Uterus (tissue), 4 donors: ENCODE data around the gene IREB2. TPM values are rescaled to one million over a fixed set of nuclear protein-coding genes. Genes with fewer than 3 reads are reported as not detected.
A peak's percentile ranks its signal among the peaks of the same experiment; 100 is the strongest.

Source experiments
- DNase-seq, 2 donors: peaks; one replicate each; pipeline ENCODE4 v3.0.0-alpha.2; 2019 to 2020
- H3K27ac ChIP-seq, 2 donors: fragments of 200-600 bp; sonication (generic); 1 replicate in 1 of 2; 2 replicates in 1 of 2; pipeline ENCODE4 v1.5.1; 2016 to 2018
- H3K27me3 ChIP-seq, 2 donors: fragments of 200-600 bp; sonication (generic); one replicate each; pipeline ENCODE4 v1.5.1; 2018 to 2019; ENCODE audit warnings: control low read depth in 1 of 2
- H3K36me3 ChIP-seq, 2 donors: fragments of 200-600 bp; sonication (generic); one replicate each; pipeline ENCODE4 v1.5.1; 2019; ENCODE audit warnings: control low read depth in 1 of 2
- H3K4me1 ChIP-seq, 2 donors: fragments of 200-600 bp; sonication (generic); one replicate each; pipeline ENCODE4 v1.5.1; 2018 to 2019; ENCODE audit warnings: control low read depth in 1 of 2
- H3K4me3 ChIP-seq, 2 donors: fragments of 200-600 bp; sonication (generic); 1 replicate in 1 of 2; 2 replicates in 1 of 2; pipeline ENCODE4 v1.5.1; 2018 to 2019; ENCODE audit warnings: mild to moderate bottlenecking in 1 of 2
- H3K9me3 ChIP-seq, 2 donors: fragments of 200-600 bp; sonication (generic); one replicate each; pipeline ENCODE4 v1.5.1; 2019; ENCODE audit warnings: control low read depth in 1 of 2
- POLR2A ChIP-seq, 2 donors: fragments of 450-650 bp; IDR thresholded peaks; one replicate each; pipeline ENCODE4 v1.6.1; 2016; ENCODE audit warnings: antibody characterized with exemption in 2 of 2, mild to moderate bottlenecking in 1 of 2, moderate library complexity in 1 of 2
- intact Hi-C: fragments of 100-400 bp; cut with DNase I; formaldehyde crosslinking; loops from one replicate; pipeline ENCODE4 v1.15.1; 2023; ENCODE audit warnings: low total_unique reads
- total RNA-seq, 4 donors: library from RNA; depleted of rRNA in 3 of 4; stranded (reverse); fragments of >200 nt in 3 of 4; gene quantifications; one replicate each; pipeline versions ENCODE4 v1.1.0 to v1.2.4, GENCODE V29; 2014 to 2023
- TF ChIP-seq, protein P1 (sequence below), 4 experiments: fragments of 200-600 bp in 2 of 4; fragments of 450-650 bp in 2 of 4; sonication (generic) in 2 of 4; IDR thresholded peaks; one replicate each; pipeline ENCODE4 v1.5.1; 2016 to 2019; ENCODE audit warnings: antibody characterized with exemption in 4 of 4, mild to moderate bottlenecking in 2 of 4, moderate library complexity in 1 of 4
- donor health status: DM: yes; HTN: yes; CAD: no.

The IREB2 gene
- total RNA-seq, 4 donors from 2014 or later: 15.1 to 81.7 (median 51.4) TPM

- TF ChIP-seq, protein P1, sequence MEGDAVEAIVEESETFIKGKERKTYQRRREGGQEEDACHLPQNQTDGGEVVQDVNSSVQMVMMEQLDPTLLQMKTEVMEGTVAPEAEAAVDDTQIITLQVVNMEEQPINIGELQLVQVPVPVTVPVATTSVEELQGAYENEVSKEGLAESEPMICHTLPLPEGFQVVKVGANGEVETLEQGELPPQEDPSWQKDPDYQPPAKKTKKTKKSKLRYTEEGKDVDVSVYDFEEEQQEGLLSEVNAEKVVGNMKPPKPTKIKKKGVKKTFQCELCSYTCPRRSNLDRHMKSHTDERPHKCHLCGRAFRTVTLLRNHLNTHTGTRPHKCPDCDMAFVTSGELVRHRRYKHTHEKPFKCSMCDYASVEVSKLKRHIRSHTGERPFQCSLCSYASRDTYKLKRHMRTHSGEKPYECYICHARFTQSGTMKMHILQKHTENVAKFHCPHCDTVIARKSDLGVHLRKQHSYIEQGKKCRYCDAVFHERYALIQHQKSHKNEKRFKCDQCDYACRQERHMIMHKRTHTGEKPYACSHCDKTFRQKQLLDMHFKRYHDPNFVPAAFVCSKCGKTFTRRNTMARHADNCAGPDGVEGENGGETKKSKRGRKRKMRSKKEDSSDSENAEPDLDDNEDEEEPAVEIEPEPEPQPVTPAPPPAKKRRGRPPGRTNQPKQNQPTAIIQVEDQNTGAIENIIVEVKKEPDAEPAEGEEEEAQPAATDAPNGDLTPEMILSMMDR (IDR thresholded peaks at IDR 0.05): peak in 2 of 4 experiments; percentile 36 to 38
- TF ChIP-seq POLR2A (IDR thresholded peaks at IDR 0.05): peak; percentile 54 to 83
- Histone ChIP-seq H3K4me1 (peaks cover 0 to 5% of the 10 kb centered on the region in 2 donors), H3K27ac (peak within 1 kb of the TSS; percentile 94 to 95), H3K27me3 (no peaks in the 10 kb centered on the region), H3K9me3 (no peaks in the 10 kb centered on the region), H3K36me3 (no peaks in the 10 kb centered on the region), H3K4me3 (peak within 1 kb of the TSS; percentile 56 to 76)
- intact Hi-C loops: no loop called here
- peak; percentile 91 for DNase-seq
Observed at GRCh38 chr15:78540141-78540870, 102.3 kb downstream of the IREB2 start, which contains the start of gene PSMA4. PSMA4 (plus strand) TSS chr15:78540444; CDS start chr15:78541928, 1,484 bp downstream.

GRCh38 chr15:78540871-78541743 lies 103.1 kb downstream of the IREB2 start:
- Histone ChIP-seq H3K4me3 (peak overlapping the region; percentile 56 to 76), H3K36me3 (no peaks in the 10 kb centered on the region), H3K27ac (peak overlapping the region; percentile 94 to 95), H3K27me3 (no peaks in the 10 kb centered on the region), H3K9me3 (no peaks in the 10 kb centered on the region), H3K4me1 (peaks cover 0 to 5% of the 10 kb centered on the region in 2 donors)
- DNase-seq: no peak
- TF ChIP-seq POLR2A (IDR thresholded peaks at IDR 0.05): no peak
- TF ChIP-seq, protein P1 (IDR thresholded peaks at IDR 0.05): no peak
- intact Hi-C loops: no loop called here

DNA sequence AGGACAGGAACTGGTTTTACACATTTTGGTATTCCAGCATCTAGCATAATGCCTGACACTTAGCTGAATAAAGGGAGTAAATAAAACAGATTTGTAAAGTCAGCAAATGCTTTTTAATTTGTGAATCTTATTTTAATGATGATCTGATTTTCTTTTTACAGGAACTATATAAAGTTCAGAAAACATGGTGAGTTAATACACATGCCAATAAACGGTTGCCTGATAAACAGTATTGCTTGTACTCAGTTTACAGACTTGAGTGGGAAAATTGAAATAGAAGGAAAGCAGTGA lies 103.7 kb downstream of the IREB2 start:
- Histone ChIP-seq H3K36me3 (no peaks in the 10 kb centered on the region), H3K4me1 (peaks cover 0 to 5% of the 10 kb centered on the region in 2 donors), H3K4me3 (peak overlapping the region in 1 of 2 donors; percentile 56), H3K9me3 (no peaks in the 10 kb centered on the region), H3K27ac (no peak overlapping the region), H3K27me3 (no peaks in the 10 kb centered on the region)
- DNase-seq: no peak
- TF ChIP-seq POLR2A (IDR thresholded peaks at IDR 0.05): no peak
- TF ChIP-seq, protein P1 (IDR thresholded peaks at IDR 0.05): no peak
- intact Hi-C loops: no loop called here

- Histone ChIP-seq H3K9me3 (no peaks in the 10 kb centered on the region), H3K27me3 (no peaks in the 10 kb centered on the region), H3K27ac (no peak overlapping the region), H3K4me3 (no peak overlapping the region), H3K36me3 (no peaks in the 10 kb centered on the region), H3K4me1 (peaks cover 0 to 5% of the 10 kb centered on the region in 2 donors)
- intact Hi-C loops: no loop called here
- TF ChIP-seq, protein P1 (IDR thresholded peaks at IDR 0.05): no peak
- TF ChIP-seq POLR2A (IDR thresholded peaks at IDR 0.05): no peak
- DNase-seq: no peak
Observed at GRCh38 chr15:78542647-78543046, 104.6 kb downstream of the IREB2 start.

DNA sequence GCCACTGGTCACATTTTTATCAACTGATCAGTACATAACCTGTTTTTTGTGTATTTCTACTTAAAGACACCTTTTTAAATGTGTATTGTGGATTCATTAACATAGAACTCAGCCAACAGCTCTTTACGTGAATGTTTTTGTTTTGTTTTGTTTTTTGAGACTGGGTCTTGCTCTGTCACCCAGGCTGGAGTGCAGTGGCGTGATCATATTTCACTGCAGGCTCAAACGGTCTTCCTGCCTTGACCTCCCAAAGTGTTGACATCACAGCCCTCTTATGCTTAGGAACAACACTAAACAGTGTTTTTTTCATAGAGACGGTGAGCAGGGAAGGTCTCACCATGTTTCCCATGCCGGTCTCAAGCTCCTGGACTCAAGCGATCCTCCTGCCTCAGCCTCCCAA lies 112.2 kb downstream of the IREB2 start:
- DNase-seq: no peak
- TF ChIP-seq, protein P1 (IDR thresholded peaks at IDR 0.05): no peak
- no peak for TF ChIP-seq POLR2A (IDR thresholded peaks at IDR 0.05)
- Histone ChIP-seq H3K36me3 (no peaks in the 10 kb centered on the region), H3K27me3 (no peaks in the 10 kb centered on the region), H3K4me3 (no peak overlapping the region), H3K27ac (no peak overlapping the region), H3K9me3 (no peaks in the 10 kb centered on the region), H3K4me1 (no peaks in the 10 kb centered on the region)
- intact Hi-C loops: no loop called here
